Measurements from ENCODE around the gene OSBPL5. TPM values are rescaled to one million over a fixed set of nuclear protein-coding genes. Genes with fewer than 3 reads are reported as not detected.
"Not testable (repeated sequence)": the region's sequence is repeated elsewhere in the genome, so short reads cannot be mapped to it uniquely, and the experiment has no call there.

The OSBPL5 gene
- polyA plus RNA-seq, 1 donor: 12.1 TPM

DNA sequence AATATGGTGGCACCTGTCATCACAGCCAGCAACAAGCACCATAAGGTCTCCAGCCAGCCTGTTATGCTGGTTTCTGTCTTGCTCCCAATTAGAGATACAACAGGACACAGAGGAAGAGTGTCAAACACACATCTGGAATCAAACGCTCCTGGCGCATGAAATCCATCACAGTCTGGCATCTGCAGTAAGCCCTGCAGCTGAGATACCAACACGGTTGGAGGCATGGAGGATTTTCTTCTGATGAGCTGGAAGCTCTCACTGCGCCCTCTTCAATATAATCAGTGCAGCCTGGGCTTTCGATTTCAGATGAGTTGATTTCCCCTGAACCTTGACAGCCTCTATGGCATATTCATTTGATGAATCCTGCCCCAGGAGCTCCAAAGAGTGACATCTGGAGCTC, 80.1 kb downstream of the OSBPL5 start:
- no peak for DNase-seq (ENCODE audit: low read depth)

DNA sequence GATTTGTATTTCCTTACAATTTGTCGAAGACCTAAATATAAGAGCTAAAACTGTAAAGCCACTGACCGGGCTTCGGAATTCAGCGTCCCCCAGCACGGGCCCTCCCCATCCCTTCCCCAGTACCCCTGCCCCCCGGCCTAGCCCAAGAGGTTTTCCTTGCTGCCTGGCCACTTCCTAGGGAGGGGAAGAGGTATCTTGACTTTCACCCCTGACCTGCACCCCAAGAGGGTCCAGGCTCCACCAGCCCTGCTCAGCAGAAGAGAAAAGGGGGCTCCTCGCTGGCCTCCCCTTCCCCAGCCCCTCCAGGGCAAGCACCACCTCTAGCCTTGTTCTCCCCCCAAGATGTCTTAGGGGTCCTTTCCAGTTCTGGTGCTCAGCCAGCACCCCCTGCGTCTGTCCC, 81.8 kb downstream of the OSBPL5 start:
- no peak for DNase-seq (ENCODE audit: low read depth)

- DNase-seq (ENCODE audit: low read depth): no peak
Observed at GRCh38 chr11:3081386-3081751, 83.7 kb downstream of the OSBPL5 start.

- no peak for DNase-seq (ENCODE audit: low read depth)
Observed at GRCh38 chr11:3080733-3081385, 84.3 kb downstream of the OSBPL5 start.

- DNase-seq (ENCODE audit: low read depth): no peak
Observed at GRCh38 chr11:3080104-3080503, 85.0 kb downstream of the OSBPL5 start.

DNA sequence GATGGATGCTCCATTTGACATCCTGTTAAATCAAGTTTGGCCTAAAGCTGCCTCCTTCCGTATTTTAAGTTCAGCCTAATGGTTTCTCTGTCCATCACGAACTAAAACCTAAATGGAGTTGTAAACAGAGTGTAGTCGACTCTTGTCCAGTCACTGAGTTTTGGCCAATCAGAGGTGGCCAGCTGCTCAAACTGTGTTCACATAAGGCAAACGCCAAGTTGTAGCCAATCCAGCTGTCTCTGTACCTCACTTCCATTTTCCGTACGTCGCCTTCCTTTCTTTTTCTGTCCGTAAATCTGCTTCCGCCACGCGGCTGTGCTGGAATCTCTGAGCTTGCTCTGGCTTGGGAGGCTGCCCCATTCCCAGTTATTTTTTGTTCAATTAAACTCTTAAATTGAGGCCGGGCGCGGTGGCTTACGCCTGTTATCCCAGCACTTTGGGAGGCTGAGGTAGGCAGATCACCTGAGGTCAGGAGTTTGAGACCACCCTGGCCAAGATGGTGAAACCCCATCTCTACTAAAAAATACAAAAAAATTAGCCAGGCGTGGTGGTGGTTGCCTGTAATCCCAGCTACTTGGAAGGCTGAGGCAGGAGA, 87.2 kb downstream of the OSBPL5 start:
- DNase-seq (ENCODE audit: low read depth): no peak

DNA sequence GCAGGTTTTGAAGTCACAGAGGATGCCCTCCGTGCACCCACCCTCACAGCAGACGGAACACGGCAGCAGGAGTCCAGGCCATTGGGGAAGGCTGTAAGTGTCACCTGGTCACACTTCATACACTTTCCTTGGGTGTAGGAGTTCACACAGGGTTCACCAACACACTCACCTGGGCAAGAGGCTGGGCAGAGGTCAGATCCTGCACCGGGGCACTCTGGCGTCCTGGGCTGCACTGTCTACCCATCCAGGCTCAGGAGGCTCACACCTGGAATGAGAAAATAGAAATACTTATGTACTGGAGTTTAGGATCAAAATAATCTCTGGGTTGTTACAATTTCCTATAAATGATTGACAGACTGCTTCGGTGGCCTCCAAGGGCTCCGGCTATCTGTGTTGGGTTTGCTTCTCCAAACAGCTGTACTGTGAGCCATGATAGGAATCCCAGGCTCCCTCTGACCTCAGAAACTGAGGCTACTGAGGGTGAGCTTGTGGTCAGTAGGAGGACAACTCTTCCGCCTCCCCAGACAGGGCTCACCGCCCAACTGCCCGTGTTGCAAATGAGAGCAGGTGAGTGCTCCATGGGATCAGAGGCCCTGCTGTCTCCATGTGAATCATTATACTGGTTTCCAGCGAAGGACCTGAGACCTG, 87.8 kb downstream of the OSBPL5 start:
- no peak for DNase-seq (ENCODE audit: low read depth)

GRCh38 chr11:3074912-3075589, 90.1 kb downstream of the OSBPL5 start:
- DNase-seq (ENCODE audit: low read depth): no peak

DNA sequence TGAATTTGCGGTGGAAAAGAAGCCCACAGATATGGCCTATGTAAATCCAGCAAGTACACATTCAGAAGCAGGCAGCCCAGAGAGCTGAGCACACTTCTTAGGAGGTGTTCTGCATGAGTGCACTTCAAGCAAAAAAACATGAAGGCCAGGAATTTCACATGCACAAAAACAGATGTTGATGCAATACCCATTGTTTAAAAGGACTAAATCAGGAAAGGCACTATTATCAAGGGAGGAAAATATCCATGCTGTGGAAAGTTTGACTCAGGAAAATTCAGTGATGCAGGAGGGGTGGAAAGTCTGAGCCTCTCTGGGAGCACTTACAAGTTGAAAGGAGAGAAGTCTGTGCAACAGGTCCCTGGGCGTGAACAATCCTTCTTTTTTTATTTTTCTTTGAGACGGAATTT, 92.1 kb downstream of the OSBPL5 start:
- peak; percentile 84 for DNase-seq (ENCODE audit: low read depth)

- no peak for DNase-seq (ENCODE audit: low read depth)
Observed at GRCh38 chr11:3069425-3069824, 95.7 kb downstream of the OSBPL5 start.

DNA sequence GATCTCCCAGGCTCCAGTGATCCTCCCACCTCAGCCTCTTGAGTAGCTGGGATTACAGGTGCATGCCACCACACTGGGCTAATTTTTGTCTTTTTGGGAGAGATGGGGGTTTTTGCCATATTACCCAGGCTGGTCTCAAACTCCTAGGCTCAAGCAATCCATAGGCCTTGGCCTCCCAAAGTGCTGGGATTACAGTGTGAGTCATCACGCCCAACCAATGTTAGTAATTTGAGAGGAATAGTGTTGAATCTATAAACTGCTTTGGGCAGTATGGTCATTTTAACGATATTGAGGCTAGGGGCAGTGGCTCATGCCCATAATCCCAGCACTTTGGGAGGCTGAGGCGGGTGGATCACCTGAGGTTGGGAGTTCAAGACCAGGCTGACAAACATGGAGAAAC, 98.8 kb downstream of the OSBPL5 start:
- not testable (repeated sequence) for DNase-seq (ENCODE audit: low read depth)

DNA sequence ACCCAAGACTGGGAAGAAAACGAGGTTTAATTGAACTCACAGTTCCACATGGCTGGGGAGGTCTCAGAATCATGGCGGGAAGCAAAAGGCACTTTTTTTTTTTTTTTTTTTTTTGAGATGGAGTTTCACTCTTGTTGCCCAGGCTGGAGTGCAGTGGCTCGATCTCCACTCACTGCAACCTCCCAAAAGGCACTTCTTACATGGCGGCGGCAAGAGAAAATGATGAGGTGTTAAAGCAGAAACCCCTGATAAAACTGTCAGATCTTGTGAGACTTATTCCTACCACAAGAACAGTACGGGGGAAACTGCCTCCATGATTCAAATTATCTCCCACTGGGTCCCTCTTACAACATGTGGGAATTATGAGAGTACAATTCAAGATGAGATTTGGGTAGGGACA, 100.4 kb downstream of the OSBPL5 start:
- not testable (repeated sequence) for DNase-seq (ENCODE audit: low read depth)

DNA sequence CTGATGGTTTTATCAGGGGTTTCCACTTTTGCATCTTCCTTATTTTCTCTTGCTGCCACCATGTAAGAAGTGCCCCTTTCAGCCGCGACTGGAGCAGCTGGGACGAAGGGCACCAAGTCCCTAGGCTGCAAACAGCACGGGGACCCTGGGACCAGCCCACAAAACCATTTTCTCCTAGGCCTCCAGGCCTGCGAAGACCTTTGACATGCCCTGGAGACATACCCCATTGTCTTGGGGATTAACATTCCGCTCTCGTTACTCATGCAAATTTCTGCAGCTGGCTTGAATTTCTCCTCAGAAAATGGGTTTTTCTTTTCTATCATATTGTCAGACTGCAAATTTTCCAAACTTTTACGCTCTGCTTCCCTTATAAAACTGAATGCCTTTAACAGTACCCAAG, 101.2 kb downstream of the OSBPL5 start:
- not testable (repeated sequence) for DNase-seq (ENCODE audit: low read depth)

DNA sequence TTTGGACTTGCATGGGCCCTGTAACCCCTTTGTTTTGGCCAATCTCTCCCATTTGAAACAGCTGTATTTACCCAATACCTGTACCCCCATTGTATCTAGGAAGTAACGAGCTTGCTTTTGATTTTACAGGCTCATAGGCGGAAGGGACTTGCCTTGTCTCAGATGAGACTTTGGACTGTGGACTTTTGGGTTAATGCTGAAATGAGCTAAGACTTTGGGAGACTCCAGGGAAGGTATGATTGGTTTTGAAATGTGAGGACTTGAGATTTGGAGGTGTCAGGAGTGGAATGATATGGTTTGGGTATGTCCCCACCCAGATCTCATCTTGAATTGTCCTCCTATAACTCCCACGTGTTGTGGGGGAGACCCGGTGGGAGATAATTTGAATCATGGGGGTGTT, 101.7 kb downstream of the OSBPL5 start:
- not testable (repeated sequence) for DNase-seq (ENCODE audit: low read depth)

DNA sequence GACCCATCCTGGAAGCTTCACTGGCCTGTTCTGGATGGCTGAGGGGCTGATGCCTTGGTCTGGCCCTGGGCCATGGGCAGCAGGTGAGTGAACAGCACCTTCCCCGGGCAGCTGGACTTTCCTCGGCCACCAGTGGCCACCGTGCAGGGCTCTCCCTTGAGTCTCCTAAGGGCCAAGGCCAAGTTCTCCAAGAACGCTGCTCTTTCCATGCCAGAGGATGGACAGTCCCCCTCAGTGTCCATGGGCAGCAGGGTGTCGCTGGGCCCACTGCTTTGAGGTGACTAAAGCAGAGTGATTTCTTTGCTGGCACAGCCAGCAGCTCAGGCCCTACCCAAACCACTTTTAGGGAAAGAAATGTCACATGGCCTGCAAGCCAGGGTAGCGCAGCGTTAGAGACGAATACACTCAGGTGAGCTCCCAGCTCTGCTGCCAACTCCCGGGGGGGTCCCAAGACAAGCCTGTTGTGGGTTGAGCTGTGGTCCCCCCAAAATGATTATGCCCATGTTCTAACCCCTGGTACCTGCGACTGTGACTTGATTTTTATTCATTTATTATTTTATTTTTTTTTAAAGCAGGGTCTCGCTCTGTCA, 104.6 kb downstream of the OSBPL5 start:
- no peak for DNase-seq (ENCODE audit: low read depth)

GRCh38 chr11:3058753-3059664, 106.1 kb downstream of the OSBPL5 start:
- no peak for DNase-seq (ENCODE audit: low read depth)

DNA sequence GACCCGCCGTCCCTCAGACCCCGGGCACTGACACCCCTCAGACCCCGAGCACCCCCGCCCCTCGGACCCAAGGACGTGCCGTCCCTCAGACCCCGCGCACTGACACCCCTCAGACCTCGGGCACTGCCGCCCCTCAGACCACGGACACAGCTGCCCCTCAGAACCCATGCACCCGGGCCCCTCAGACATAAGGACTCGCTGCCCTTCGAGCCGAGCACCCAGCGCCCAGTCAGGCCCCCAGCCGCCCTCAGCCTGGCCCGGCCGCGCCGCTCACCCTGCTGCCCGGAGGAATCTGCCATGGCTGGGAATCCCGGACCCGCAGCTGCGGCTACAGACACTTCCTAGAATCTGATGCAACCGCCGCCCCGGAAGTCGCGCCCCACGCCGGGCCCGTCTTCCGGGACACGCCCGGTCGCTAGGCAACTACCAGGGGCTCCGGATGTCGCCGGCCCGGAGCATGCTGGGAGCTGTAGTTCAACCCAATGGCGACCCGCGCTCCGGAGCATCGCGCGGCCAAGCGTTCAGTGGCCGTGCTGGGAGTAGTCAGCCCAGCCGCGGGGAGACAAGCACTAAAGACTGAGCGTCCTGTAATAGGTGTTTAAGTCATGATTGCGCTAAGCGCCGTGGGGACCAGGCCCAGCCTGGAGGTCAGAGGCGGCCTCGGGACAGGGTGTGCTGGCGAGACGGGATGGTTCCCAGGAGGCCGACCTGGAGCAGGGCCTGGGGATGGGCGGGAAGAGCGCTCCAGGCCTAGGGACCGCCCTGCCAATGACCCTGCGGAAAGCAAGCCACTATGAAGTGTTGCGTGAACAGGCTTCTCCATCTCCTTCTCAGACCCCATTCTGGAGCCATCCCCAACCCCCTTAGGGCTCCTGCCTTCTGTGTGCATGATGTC, 107.8 kb downstream of the OSBPL5 start, which contains the start of gene CARS1:
Gene CARS1 (minus strand): TSS at position 355 of the 895 bp plus-strand sequence. CDS start 56 bp downstream, at position 299.
- DNase-seq (ENCODE audit: low read depth): peak; percentile 78

- no peak for DNase-seq (ENCODE audit: low read depth)
Observed at GRCh38 chr11:3056296-3057068, 108.6 kb downstream of the OSBPL5 start.

DNA sequence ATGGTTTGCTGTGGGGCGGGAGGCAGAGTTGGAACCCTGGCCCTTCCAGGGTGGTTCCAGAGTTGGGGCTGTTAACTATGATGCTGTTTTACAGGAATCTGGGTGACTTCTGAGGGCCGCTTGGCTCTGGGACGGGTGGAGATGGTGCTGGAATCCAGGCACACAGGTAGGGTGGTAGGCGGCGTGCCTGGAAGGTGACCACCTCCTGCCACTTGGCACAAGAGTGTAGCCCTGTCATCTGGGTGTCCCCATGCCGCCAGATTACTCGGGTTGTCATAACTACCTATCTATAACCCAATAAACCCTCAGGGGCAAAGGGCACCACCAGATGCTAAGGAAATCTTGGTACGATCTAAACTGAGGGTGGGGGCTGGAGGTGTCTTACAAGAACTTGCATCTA, 109.2 kb downstream of the OSBPL5 start:
- no peak for DNase-seq (ENCODE audit: low read depth)
